Measurements from ENCODE around the gene DKK3. TPM values are rescaled to one million over a fixed set of nuclear protein-coding genes. Genes with fewer than 3 reads are reported as not detected.

Gene DKK3
- polyA plus RNA-seq, 1 of the 3 experiments (the other 2 are of a cell fraction), result 1,174 TPM

DNA sequence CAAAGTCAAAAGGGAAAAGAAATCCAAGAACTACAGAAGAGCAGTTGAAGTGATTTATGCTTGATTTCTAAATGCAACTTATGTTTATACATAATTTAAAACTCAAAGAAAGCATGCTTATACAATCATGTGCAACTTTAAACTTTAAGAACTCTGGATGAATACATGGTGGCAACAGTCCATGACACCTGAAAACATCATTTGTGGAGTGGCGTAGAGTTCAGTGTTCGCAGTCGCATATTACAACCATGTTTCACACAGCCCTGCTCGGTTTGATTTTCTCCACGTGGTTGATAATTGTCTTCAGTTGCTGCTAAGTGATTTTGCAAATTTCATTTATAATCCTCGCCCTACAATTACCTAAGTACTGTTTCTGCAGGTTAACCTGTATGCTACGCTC lies 45.4 kb downstream of the DKK3 start:
- Histone ChIP-seq H3K27me3 (ENCODE audit: insufficient read depth) (no peaks in the 10 kb centered on the region), H2AFZ (ENCODE audit: low read depth) (no peak overlapping the region), H3K4me1 (ENCODE audit: control insufficient read depth in 1 of 2, insufficient read depth in 2 of 2, low read depth in 1 of 2, low read length in 1 of 2) (peaks cover 2 to 50% of the 10 kb centered on the region in 2 experiments; a peak in 2 of 4 replicates), H3K9ac (no peak overlapping the region), H3K27ac (ENCODE audit: low read depth in 2 of 2, low read length in 1 of 2) (no peak overlapping the region; a peak in 1 of 4 replicates), H3K9me3 (no peaks in the 10 kb centered on the region), H3K36me3 (replicated peaks in 1 of 2; ENCODE audit: control insufficient read depth in 1 of 2, insufficient read depth in 2 of 2, low read length in 1 of 2) (peaks cover 43 to 60% of the 10 kb centered on the region in 2 experiments), H3K4me2 (no peak overlapping the region), H4K20me1 (ENCODE audit: insufficient read depth) (no peaks in the 10 kb centered on the region), H3K79me2 (ENCODE audit: insufficient read depth) (no peaks in the 10 kb centered on the region), H3K4me3 (ENCODE audit: low read depth in 2 of 2, low read length in 1 of 2) (no peak overlapping the region), H3F3A (replicated peaks; ENCODE audit: insufficient read depth) (peaks cover 41% of the 10 kb centered on the region), H3K9me2 (no peaks in the 10 kb centered on the region)
- CTCF ChIA-PET, result no interaction called here
- POLR2A ChIA-PET, result interaction anchor here (1.5 kb wide), 1 partner anchor 16 kb away, joined by 5 read pairs; no protein-coding TSS in a partner anchor
- no peak for DNase-seq
- WGBS (ENCODE audit: low lambda C conversion rate), result 88% methylated on average over 7 of the region's 7 CpGs
- TF ChIP-seq MXI1 (IDR thresholded peaks at IDR 0.05; ENCODE audit: low read depth, low read length), result no peak
- TF ChIP-seq, protein P1, sequence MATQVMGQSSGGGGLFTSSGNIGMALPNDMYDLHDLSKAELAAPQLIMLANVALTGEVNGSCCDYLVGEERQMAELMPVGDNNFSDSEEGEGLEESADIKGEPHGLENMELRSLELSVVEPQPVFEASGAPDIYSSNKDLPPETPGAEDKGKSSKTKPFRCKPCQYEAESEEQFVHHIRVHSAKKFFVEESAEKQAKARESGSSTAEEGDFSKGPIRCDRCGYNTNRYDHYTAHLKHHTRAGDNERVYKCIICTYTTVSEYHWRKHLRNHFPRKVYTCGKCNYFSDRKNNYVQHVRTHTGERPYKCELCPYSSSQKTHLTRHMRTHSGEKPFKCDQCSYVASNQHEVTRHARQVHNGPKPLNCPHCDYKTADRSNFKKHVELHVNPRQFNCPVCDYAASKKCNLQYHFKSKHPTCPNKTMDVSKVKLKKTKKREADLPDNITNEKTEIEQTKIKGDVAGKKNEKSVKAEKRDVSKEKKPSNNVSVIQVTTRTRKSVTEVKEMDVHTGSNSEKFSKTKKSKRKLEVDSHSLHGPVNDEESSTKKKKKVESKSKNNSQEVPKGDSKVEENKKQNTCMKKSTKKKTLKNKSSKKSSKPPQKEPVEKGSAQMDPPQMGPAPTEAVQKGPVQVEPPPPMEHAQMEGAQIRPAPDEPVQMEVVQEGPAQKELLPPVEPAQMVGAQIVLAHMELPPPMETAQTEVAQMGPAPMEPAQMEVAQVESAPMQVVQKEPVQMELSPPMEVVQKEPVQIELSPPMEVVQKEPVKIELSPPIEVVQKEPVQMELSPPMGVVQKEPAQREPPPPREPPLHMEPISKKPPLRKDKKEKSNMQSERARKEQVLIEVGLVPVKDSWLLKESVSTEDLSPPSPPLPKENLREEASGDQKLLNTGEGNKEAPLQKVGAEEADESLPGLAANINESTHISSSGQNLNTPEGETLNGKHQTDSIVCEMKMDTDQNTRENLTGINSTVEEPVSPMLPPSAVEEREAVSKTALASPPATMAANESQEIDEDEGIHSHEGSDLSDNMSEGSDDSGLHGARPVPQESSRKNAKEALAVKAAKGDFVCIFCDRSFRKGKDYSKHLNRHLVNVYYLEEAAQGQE (IDR thresholded peaks at IDR 0.05; ENCODE audit: low read depth, low read length), result no peak
- TF ChIP-seq FOXM1 (IDR thresholded peaks at IDR 0.05; ENCODE audit: low read depth), result no peak
- TF ChIP-seq GABPA (IDR thresholded peaks at IDR 0.05; ENCODE audit: low read depth), result no peak
- no peak for TF ChIP-seq NRF1 (IDR thresholded peaks at IDR 0.05; ENCODE audit: low read depth, low read length)

DNA sequence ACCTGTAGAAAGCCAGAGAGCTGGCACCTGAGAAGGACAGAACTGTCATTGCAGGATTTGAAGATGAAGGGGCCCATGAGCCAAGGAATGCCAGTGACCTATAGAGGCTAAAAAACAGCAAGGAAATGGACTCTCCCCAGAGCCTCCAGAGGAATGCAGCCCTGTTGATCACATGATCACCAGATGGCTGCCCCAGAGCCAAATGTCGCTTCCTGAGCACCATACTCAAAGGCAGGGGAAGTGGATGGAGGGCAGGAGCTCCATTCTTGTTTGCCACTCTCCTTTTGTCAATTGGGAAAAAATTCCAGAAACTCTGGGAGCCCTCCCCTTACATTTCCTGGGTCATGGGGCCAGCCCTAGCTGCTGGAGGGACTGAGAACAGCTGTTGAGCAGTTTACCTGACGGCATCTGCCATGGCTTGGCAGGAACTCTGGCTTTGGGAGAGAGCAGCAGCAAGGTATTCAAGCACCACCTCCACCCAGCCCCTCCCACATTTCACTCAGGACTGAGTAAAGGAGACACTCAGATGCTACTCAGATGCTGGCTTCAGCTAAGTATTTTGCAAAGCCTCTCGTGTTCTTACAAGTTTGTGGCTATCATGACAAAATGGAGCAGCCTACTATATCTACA lies 46.9 kb downstream of the DKK3 start:
- H3K9me3 ChIP-seq, result no peaks in the 10 kb centered on the region
- no peak overlapping the region for H2AFZ ChIP-seq (ENCODE audit: low read depth)
- peaks cover 57% of the 10 kb centered on the region for H3F3A ChIP-seq (replicated peaks; ENCODE audit: insufficient read depth)
- no peaks in the 10 kb centered on the region for H3K27me3 ChIP-seq (ENCODE audit: insufficient read depth)
- no peak for TF ChIP-seq RAD21 (IDR thresholded peaks at IDR 0.05; ENCODE audit: low read length)
- TF ChIP-seq SMC3 (IDR thresholded peaks at IDR 0.05; ENCODE audit: low read depth, low read length), result no peak
- no peak for TF ChIP-seq RXRA (IDR thresholded peaks at IDR 0.05; ENCODE audit: borderline replicate concordance, low read depth)
- TF ChIP-seq, protein P1 (IDR thresholded peaks at IDR 0.05; ENCODE audit: low read depth, low read length), result no peak
- TF ChIP-seq, protein P2, sequence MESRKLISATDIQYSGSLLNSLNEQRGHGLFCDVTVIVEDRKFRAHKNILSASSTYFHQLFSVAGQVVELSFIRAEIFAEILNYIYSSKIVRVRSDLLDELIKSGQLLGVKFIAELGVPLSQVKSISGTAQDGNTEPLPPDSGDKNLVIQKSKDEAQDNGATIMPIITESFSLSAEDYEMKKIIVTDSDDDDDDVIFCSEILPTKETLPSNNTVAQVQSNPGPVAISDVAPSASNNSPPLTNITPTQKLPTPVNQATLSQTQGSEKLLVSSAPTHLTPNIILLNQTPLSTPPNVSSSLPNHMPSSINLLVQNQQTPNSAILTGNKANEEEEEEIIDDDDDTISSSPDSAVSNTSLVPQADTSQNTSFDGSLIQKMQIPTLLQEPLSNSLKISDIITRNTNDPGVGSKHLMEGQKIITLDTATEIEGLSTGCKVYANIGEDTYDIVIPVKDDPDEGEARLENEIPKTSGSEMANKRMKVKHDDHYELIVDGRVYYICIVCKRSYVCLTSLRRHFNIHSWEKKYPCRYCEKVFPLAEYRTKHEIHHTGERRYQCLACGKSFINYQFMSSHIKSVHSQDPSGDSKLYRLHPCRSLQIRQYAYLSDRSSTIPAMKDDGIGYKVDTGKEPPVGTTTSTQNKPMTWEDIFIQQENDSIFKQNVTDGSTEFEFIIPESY (IDR thresholded peaks at IDR 0.05; ENCODE audit: borderline replicate concordance, low read depth), result no peak
- DNase-seq, result no peak
- H3K9me2 ChIP-seq, result no peaks in the 10 kb centered on the region
- H3K36me3 ChIP-seq (replicated peaks in 1 of 2; ENCODE audit: control insufficient read depth in 1 of 2, insufficient read depth in 2 of 2, low read length in 1 of 2), result peaks cover 46 to 70% of the 10 kb centered on the region in 2 experiments
- CTCF ChIA-PET, result interaction anchor here (0.8 to 1.3 kb wide), 3 partner anchors 10 to 86 kb away, joined by 3 to 4 read pairs (median 3); no protein-coding TSS in a partner anchor
- POLR2A ChIA-PET, result no interaction called here
- H3K79me2 ChIP-seq (ENCODE audit: insufficient read depth), result no peaks in the 10 kb centered on the region
- peaks cover 0 to 34% of the 10 kb centered on the region in 2 experiments; a peak in 1 of 4 replicates for H3K4me1 ChIP-seq (ENCODE audit: control insufficient read depth in 1 of 2, insufficient read depth in 2 of 2, low read depth in 1 of 2, low read length in 1 of 2)
- 100% methylated on average over 3 of the region's 3 CpGs for whole genome bisulfite sequencing (ENCODE audit: low lambda C conversion rate)
- H3K9ac ChIP-seq, result no peak overlapping the region
- no peak overlapping the region for H3K4me2 ChIP-seq
- peak overlapping the region in 1 of 2 experiments; percentile 3; a peak in 2 of 4 replicates for H3K27ac ChIP-seq (ENCODE audit: low read depth in 2 of 2, low read length in 1 of 2)
- H3K4me3 ChIP-seq (ENCODE audit: low read depth in 2 of 2, low read length in 1 of 2), result no peak overlapping the region
- H4K20me1 ChIP-seq (ENCODE audit: insufficient read depth), result no peaks in the 10 kb centered on the region
